H1 (cell line): ENCODE measurements around the gene ATL3.

ENCODE experiments used
- CBX5 ChIP-seq: fragments of 300-800, 300-1000 bp; sonication (generic); IDR thresholded peaks from 2 replicates; pipeline ENCODE4 v1.7.1; 2016; ENCODE audit warnings: antibody characterized with exemption, low read length, low read depth
- CEBPB ChIP-seq: IDR thresholded peaks from 2 replicates; pipeline ENCODE4 v1.6.1; 2012; ENCODE audit warnings: low read depth, low read length
- CTCF ChIP-seq, 3 experiments: IDR thresholded peaks; 1 replicate in 2 of 3; 2 replicates in 1 of 3; pipeline versions ENCODE4 v1.5.1 to v1.6.1; 2011; ENCODE audit warnings: low read length in 3 of 3, mild to moderate bottlenecking in 3 of 3, inconsistent platforms in 2 of 3, low read depth in 1 of 3, moderate library complexity in 1 of 3; ENCODE audit not compliant: insufficient read depth in 1 of 3; ENCODE audit errors: control extremely low read depth in 1 of 3
- EP300 ChIP-seq, 2 experiments: IDR thresholded peaks; 1 replicate in 1 of 2; 2 replicates in 1 of 2; pipeline ENCODE4 v1.6.1; 2011 to 2012; ENCODE audit warnings: low read depth in 2 of 2, low read length in 2 of 2, mild to moderate bottlenecking in 2 of 2, borderline replicate concordance in 1 of 2, inconsistent platforms in 1 of 2, moderate library complexity in 1 of 2
- GABPA ChIP-seq: IDR thresholded peaks from 2 replicates; pipeline ENCODE4 v1.6.1; 2011; ENCODE audit warnings: mild to moderate bottlenecking, low read length, moderate library complexity, borderline replicate concordance; ENCODE audit not compliant: insufficient read depth
- JUN ChIP-seq: IDR thresholded peaks from 2 replicates; pipeline ENCODE4 v1.6.1; 2011; ENCODE audit warnings: low read depth, mild to moderate bottlenecking, improper control_type of control experiment, low read length
- MAFK ChIP-seq: IDR thresholded peaks from 2 replicates; pipeline ENCODE4 v1.6.1; 2012; ENCODE audit warnings: low read depth, mild to moderate bottlenecking, improper control_type of control experiment, low read length
- POLR2A ChIP-seq, 2 experiments: IDR thresholded peaks; 1 replicate in 1 of 2; 2 replicates in 1 of 2; pipeline ENCODE4 v1.6.1; 2011; ENCODE audit warnings: low read depth in 2 of 2, low read length in 2 of 2, mild to moderate bottlenecking in 2 of 2; ENCODE audit errors: control extremely low read depth in 1 of 2
- TF ChIP-seq, protein P1 (sequence below): IDR thresholded peaks from 2 replicates; pipeline ENCODE4 v1.6.1; 2012; ENCODE audit warnings: inconsistent platforms
- TF ChIP-seq, protein P2 (sequence below): IDR thresholded peaks from 2 replicates; pipeline ENCODE4 v1.6.1; 2011; ENCODE audit warnings: low read length, improper control_type of control experiment

DNA sequence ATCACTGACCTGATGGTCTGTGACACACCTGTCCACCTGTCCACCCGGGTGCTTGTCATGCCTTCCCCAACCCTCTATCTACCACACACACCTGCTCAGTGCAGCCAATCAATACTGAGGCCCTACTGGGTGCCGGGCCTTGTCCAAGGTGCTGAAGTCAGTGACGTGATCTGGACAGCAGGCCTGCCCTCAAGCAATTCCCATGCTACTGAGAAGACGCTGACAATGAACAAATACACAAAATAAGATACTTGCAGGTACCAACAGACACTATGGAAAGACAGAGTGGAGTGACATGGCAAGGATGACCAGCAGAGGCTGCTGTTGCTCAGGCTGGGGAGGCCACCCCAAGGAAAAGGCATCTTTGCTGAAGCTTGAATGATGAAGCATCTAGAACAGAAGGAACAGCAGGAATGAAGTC is 78.2 kb downstream of the ATL3 start:
- TF ChIP-seq POLR2A (IDR thresholded peaks at IDR 0.05; ENCODE audit: control extremely low read depth in 1 of 2, low read depth in 2 of 2, low read length in 2 of 2) (no peak), MAFK (no peak), CTCF (IDR thresholded peaks at IDR 0.05; ENCODE audit: control extremely low read depth in 1 of 3, insufficient read depth in 1 of 3, low read depth in 1 of 3, low read length in 3 of 3) (peak; percentile 63 to 91 (median 75)), GABPA (no peak), JUN (no peak), CBX5 (no peak), CEBPB (no peak), EP300 (IDR thresholded peaks at IDR 0.05; ENCODE audit: borderline replicate concordance in 1 of 2, low read depth in 2 of 2, low read length in 2 of 2) (no peak)
- TF ChIP-seq, protein P1, sequence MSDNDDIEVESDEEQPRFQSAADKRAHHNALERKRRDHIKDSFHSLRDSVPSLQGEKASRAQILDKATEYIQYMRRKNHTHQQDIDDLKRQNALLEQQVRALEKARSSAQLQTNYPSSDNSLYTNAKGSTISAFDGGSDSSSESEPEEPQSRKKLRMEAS: no peak
- TF ChIP-seq, protein P2, sequence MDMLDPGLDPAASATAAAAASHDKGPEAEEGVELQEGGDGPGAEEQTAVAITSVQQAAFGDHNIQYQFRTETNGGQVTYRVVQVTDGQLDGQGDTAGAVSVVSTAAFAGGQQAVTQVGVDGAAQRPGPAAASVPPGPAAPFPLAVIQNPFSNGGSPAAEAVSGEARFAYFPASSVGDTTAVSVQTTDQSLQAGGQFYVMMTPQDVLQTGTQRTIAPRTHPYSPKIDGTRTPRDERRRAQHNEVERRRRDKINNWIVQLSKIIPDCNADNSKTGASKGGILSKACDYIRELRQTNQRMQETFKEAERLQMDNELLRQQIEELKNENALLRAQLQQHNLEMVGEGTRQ: no peak
